GM21576 (cell line): Measurements from ENCODE around the gene HCFC1R1.

Source experiments
- ATAC-seq: cut with Tn5 transposase; IDR thresholded peaks from one replicate; pipeline ENCODE4 v1.9.1; 2021; ENCODE audit warnings: mild to moderate bottlenecking, moderate library complexity; ENCODE audit not compliant: unreplicated experiment

The HCFC1R1 gene

DNA sequence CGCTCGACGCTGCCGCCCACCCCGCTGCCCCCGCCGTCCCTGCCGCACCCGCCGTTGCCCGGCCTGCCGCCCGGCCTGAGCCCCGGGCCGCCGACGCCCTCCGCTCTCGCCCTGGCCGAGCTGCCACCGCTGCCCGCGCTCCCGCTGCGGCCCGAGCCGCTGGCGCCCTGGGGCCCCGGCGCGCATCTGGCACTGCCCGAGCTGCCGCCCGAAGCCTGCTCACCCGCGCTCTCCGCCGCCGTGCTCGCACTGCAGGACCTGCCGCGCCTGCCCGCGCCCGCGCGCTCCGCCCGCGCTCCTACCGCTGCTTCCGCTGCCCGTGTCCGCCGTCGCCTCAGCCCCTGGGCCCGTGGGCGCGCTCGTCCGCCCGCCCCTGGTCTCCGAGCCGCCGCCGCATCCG, 19.4 kb downstream of the HCFC1R1 start:
- ATAC-seq, result peak; percentile 15

DNA sequence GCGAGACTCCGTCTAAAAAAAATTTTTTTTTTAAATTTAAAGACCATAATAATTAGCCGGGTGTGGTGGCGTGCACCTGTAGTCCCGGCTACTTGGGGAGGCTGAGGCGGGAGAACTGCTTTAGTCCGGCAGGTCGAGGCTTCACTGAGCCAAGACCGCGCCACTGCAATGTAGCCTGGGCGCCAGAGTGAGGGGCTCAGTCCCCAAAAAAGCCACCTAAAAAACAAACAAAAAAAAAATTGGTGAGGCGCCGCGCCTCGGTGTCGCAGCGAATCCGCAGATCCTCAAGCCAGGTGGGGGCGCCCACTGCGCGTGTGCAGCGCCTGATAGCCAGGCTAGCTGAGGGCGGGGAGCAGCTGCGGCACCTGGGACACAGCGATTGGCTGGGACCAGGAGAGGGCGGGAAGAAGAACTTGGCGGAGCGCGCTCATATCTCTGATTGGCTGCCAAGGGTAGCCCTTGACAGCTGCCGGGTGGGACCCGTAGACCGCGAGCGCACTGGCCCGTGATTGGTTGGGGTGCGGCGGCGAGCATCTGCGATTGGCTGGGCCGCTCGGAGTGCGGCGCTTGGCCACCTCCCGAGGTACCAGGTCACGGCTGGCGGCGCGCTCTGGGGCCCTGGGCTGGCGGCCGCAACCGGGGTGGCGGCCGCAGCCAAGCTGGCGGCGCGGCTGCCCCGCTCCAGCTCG, 20.0 kb downstream of the HCFC1R1 start:
- ATAC-seq, result peak; percentile 94

DNA sequence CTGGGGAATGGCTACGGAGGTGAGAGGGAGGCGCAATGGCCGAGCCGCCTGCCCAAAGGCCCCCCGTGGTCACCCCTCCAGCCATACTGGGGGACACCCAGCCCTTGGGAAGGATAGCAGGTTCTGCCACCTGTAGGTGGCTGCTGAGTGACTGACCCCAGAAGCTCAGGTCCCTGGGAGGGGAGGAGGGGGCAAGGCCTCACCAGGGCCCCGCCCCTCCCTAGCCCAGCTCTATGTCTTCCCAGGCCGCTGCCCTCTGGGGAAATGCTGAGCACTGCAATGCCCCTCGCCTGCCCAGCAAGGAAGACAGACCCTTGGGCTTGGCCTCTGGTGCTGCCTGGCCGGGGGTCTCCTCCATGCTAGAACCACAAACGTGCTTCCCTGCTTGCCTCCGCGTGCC, 22.4 kb downstream of the HCFC1R1 start:
- ATAC-seq, result no peak

DNA sequence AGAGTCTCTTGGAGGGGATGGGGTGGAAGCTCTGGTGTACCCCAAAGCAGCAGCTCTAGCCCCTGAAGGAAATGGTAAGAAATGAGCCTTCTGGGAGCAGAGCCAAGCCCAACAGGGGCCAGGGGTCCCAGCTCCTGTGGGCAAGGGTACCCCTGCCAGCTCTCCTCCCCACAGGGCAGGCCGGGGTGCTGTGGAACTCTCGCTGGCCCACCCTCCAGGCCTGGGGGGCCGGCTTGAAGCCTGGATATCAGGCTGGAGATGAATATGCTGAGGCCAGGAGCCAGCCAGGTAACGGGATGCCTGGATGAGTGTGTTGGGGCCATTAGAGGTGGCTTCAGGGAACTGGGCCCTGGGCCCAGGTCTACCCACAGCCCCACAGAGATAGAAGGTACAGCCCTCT, 23.2 kb downstream of the HCFC1R1 start:
- no peak for ATAC-seq

DNA sequence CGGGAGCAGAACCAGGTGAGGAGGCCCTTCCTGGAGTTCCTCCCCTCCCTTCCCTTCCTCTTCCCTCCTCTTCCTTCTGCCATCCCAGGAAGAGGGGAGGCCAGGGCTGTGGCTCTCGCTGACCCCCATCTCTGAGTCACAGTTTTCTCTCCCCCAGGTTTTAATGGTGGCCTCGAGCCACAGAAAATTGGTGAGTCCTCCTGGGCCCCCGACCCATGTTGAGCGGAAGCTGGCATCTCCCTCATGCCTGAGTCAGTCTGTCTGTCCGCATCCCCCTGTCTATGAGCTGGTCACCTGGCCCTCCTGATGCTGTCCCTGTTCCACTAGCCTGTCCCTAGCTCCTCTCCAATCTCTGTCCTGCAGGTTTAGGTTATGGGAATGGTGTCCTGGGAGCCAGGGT, 23.8 kb downstream of the HCFC1R1 start:
- no peak for ATAC-seq

DNA sequence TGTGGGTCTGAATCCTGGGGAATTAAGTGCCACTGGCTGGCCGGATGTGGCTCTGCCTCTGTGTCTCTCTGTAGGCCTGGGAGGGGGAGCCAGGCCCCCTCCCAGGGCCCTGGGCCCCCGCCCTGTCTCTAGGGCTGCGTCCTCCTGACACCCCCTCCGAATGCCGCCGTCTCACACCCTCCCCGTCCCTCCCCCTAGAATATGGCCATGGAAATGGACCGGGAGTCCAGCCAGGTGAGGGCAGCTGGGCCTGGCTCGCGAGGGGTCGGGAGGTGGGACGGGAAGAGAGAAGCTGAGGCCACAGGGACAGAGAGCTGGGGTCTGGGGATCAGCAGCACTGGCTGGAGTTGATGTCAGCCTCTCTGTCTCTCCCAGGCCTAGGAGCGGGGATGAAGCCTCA, 27.4 kb downstream of the HCFC1R1 start:
- ATAC-seq, result no peak

DNA sequence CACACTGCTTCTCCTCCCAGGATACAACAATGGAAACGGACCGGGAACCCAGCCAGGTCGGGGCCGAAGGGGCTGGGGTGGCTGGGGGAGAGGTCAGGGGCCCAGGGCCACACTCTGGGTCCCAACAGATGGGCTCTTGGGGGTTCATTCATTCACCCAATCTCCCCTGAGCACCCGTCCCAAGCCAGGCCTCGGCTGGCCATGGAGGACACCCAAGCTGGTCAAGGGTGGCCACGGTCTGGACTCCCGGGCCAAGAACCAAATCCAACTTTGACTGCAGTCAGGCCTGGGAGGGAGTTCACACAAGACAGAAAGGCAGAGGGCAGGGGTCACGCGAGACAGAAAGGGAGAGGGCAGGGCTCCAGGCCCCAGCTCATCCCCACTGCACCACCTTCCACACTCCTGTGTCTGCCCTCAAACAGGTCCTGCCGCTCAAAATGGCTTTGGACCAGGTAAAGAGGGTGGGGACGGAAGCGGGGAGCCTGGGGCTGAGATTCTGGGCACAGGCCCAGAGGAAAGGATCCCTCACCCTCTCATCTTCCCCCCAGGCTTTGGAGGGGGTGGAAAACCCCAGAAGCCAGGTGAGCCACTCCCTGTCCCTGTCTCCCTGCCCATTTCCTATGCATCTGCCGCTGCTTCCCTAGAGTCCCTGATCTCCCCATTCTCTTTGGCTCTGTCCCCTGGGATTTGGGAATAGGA, 31.2 kb downstream of the HCFC1R1 start:
- ATAC-seq, result no peak

DNA sequence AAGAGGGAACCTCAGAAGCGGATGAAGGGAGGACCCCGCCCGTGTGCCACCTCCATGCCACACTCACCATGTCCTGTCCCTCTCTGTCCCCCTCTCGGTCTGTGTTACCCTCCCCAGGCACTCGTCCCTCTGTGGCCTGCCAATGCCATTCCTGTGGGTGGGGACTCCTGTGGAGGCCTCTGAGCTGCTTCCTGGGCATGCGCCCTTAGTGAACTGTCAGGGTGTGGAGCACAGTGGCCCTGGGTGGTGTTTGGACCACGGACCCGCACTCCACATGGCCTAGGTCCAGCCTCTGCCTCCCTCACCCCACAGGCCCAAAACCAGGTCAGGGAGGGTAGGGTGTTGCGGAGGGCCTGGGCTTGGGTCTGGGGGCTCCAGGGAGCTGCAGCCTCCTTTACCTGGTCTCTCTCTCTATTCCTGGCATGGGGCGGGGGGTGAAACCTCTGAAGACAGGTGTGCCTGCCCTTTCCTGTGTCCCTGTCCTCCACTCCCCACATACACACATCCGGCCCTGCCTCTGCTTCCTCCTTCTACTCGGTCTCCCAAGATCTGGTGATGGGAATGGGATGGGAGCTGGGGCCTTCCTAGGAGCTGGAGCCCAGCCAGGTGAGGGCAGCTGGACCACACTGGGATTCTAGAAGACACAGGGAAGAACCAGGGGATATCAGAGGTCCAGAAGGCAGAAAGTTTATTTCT, 32.0 kb downstream of the HCFC1R1 start:
- no peak for ATAC-seq

DNA sequence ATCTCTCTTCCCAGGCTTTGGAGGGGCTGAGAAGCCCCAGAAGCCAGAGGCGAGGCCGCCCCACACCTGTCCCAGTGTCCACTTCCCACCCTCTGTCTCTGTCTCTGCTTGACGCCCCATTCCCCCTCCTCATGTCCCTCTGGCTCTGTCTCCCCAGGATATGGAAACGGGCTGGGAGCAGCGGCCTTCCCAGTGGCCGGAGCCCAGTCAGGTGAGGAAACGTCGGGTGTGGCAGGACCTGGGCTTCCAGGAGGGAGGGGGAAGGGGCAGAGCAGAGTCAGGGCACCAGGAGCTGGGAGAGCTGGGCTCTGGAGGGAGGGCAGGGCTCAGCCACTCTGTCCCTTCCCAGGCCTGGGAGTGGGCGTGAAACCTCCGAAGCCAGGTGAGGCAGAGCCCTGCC, 32.9 kb downstream of the HCFC1R1 start:
- no peak for ATAC-seq

DNA sequence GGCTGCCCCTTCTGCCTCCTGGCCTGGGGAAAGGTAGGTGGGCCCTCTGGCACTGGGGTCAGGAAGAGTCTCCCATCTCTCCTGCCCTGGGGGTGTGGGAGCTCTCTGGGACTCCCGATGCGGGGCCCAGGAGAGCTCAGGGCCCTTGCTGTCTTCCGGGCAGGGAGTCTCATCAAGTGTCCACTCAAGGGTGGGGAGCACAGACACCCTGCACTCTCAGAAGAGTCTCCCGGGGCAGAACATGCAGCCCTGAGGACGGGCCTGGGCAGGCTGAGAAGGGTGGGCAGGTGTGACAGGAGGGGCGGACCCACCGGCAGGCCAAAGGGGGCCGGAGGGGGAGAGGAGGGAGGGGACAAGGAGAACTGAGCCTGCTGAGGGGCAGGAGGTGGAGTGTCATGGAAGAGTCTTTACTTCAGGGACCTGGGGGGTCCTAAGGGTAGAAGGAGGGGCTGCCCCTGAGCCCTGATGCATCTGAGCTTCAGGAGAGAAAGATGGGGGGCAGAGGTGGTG, 35.1 kb downstream of the HCFC1R1 start:
- no peak for ATAC-seq

DNA sequence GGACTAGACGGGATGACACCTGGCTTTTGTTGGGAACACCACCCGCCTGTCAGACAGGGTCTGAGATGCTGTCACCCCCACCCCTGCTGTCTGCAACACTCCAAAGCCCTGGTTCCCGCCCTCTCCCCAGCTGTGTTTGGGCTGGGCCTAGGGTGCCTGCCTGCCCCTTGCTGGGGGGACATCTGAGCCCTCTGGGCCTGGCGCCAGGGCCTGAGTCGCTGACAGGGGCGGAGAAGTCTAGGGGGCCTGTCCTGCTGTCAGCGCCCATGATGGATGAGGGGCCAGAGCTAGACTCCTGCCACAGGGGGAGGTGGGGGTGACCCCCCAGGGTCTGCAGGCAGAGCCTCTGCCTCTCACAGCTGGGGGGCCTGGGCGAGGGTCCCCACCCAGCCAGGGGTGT, 35.9 kb downstream of the HCFC1R1 start:
- no peak for ATAC-seq

DNA sequence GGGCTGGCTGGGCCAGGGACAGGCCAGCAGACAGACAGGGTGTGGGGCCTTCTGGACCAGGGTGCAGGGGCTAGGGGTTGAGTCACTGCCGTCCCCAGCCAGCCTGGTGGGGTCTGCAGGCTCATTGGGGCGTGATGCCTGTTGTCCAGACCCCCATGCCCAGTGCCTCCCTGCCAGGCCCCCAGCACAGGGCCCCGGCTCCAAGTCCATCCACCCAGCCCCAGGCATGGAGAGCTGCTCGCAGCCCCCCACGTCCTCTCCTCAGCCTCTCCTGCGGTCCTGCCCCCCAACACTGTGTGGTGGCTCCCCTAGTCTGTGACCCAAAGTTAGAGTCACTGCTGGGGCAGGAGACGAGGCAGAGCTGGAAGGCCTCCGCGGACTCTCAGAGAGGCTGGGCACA, 36.5 kb downstream of the HCFC1R1 start:
- no peak for ATAC-seq

DNA sequence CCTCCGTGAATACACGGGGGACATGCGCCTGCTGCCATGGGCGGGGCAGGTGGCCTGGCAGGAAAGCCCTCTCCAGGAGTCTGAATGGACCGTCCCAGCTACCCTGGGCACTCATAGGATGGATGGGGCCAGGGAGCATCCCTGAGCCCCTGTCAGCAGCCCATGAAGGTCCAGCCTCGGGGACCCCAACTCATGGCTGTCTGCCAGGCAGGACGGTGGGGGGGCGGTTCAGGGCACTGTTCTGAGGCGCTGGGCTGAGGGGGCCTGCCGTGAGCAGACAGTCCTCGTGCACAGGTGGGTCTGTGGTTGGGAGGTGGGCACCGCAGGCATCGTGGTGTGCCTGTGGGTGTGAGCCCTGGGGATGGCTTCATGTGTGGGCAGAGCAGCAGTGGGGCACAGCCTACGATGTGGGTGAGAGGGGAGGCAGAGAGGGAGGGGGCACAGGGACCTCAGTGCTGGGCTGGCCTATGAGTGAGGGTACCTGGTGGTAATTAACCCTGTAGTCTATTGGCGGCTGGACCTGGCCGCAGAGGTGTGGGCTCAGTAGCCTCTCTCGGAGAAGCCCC, 37.0 kb downstream of the HCFC1R1 start:
- no peak for ATAC-seq

DNA sequence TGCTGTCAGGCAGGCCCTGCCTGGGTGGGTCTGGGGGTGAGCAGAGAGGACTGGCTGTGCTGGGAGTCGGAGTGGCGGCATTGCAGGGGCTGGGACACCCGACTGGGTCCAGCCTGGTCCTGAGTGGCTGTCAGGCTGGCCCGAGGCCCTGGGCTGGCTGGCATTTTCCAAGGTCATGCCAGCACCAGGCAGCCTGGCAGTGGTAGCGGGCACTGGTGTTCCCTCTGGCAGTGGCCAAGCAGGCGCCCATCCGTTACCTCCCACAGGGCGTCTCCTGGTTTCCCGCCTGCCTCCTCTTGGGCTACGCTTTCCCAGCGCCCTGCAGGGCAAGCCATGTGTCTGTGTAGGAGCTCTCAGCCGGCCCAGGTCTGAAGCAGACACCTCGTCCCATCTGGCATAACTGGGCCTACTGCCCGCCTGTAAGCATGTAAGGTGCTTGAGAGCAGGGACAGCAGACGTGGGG, 37.8 kb downstream of the HCFC1R1 start:
- ATAC-seq, result no peak

DNA sequence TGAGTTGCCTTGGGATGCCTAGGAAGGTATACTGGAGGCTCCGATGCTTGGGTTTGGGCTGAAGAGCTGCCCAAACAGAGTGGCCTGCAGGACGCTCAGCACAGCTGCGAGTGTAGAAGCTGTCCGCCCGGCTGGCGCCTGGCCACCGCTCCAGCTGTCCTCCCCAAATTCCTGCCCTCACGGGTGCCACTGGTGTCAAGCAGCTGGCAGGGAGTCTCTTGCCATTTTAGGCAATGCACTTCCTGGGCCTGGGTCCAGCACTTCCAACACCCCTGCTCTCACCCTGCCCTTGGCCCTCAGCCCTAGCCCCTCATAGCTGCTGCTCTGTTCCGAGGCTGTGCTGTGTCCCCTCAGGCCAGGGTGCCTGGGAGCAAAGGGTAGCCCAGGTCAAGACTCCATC, 38.3 kb downstream of the HCFC1R1 start:
- ATAC-seq, result no peak

DNA sequence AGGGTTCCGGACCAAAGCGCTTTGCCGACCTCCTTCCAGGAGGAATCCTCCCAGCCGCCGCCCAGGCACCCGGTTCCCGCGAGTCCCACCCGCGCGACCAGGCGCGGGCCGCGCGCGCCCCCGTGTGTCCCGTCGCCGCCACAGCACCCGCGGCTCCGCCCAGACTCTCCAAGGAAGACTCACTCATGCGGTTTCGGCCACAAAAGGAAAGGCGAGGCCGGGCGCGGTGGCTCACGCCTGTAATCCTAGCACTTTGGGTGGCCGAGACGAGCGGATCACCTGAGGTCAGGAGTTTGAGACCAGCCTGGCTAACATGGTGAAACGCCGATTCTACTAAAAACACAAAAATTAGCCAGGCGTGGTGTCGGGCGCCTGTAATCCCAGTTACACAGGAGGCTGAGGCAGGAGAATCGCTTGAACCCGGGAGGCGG, 40.0 kb downstream of the HCFC1R1 start:
- ATAC-seq, result no peak

DNA sequence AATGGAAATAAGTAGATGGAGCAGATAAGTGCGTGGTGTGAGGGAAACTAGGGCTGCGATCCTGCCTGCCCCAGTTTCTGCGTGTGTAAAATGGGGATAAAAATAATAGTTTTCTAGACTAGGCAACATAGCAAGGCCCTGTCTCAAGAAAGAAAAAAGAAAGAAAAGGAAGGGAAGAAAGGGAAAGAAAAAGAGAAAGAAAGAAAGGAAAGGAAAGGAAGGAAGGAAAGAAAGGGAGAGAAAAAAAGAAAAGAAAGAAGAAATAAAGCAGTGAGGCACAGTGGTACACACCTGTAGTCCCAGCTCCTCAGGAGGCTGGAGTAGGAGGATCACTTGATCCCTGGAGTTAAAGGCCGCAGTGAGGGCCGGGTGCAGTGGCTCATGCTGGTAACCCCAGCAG, 41.3 kb downstream of the HCFC1R1 start:
- no peak for ATAC-seq

DNA sequence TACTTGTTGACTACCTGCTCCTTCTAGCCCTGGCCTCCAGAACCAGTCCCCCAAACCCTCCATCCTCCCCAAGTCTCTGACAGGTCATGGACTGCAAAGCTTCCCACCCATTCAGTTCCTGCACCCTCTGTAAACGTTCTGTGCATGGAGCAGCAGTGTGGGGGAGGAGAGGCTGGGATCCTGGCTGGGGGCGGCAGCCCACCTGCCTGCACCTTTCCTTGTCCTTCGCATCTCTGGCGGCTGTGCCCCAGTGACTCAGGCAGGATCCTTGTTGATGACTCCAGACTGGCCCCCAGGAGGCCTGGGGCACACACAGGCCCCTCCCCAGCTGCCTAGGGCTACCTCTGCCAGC, 41.9 kb downstream of the HCFC1R1 start:
- ATAC-seq, result no peak

DNA sequence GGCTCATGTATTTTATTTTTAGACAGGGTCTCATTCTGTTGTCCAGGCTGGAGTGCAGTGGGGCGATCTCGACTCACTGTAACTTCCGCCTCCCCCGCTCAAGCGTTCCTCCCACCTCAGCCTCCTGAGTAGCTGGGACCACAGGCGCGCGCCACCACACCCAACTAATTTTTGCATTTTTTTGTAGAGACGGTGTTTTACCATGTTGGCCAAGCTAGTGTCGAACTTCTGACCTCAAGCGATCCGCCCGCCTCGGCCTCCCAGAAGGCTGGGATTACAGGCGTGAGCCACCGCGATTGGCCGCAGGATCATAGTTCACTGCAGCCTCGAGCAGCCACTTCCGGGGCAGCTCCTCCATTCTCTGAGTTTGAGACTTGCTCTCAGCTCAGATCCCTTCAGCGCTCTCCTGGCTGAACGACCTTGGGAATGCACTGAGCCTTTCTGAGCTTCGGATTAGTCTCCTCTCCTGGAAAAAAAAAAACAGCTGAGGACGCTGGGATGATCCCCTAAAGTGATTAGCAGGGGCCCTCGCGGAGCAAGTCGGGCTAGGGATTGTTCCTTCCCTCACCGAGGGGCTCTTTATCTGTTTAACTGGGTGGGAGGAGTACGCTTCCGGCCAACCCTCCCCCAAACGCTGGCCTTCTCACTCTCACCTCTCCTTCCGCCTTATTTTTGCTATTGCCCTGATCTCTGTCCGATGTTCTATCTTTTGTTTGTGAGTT, 42.4 kb downstream of the HCFC1R1 start:
- ATAC-seq, result no peak

DNA sequence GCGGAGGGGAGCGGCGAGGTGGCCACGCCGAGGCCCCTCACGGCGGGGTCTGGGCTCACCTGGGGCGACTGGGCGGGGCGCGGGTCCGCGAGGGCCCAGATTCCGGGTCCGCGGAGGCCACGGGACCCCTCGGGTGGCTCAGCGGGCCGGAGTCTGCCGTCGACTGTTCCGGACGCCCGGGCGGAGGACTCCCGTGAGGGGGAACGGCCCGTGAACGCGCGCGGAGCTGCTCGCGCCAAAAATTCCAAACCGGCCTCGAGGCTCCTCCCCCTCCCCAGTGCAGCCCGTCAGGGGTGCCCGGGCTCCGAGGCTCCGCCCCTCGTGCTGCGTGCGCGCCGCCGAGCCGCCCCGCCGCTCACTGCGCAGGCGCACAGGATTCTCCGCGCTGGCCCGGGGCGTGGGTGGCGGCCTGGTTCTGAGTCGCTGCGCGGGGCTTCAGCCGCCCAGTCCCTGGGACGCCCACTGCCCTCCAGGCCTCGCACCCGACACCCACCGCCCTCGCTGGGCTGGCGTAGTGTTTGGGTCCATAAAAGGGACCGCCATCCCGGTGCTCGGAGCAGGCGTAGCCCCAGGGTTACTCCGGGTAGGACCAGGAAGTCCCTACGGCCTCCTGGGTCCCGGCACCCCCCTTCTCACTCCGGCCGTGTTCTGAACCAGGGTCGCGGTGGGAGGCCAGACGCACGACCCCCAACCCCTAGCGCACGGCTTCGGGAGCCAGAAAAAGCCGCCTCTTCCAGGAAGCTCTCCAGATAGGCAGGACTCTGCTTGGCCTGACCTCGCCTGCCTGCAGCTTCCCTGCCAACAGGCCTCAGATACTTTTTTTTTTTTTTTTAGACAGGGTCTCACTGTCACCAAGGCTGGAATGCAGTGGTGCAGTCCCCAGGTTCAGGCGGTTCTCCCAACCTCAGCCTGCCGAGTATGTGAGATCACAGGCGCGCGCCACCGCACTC, 43.2 kb downstream of the HCFC1R1 start, which contains the start of gene PKMYT1:
Gene PKMYT1, minus strand, starts transcription at position 220 of the 950 bp plus-strand sequence. CDS start 789 bp downstream, outside the sequence.
- ATAC-seq, result peak; percentile 53
